ENCODE results near the gene PCNX4.

The PCNX4 gene

GRCh38 chr14:60102389-60102788, 10.7 kb downstream of the PCNX4 start:
- DNase-seq, result no peak

DNA sequence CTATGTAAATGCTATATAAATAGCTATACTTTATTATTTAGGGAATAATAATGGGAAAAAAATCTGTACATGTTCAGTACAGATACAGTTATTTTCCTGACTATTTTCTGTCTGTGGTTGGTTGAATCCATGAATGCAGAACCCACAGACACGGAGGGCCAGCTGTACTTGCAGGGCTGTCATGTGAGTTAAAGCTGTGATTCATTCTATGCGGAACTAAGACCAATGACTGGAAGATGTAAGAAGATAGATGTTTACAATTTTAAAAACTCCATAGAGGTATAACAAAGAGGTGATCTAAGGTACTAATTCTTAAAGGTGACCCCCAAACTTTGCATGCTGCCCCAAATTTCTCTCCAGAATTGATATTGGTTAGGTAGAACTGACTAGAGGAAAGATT, 14.6 kb downstream of the PCNX4 start:
- no peak for DNase-seq

DNA sequence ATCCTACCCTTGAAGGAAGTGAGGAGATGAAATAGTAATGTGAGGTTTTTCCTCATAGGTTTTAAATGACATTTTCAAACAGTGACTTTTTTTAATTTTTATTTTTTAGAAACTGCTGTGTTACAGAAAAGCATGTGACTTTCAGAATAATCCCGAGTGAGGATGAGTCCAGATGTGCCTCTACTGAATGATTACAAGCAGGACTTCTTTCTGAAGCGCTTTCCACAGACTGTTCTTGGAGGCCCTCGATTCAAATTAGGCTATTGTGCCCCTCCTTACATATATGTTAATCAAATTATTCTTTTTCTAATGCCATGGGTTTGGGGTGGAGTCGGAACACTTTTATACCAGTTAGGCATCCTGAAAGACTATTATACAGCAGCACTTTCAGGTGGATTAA, 15.8 kb downstream of the PCNX4 start:
- DNase-seq, result no peak

- DNase-seq, result no peak
Measured at GRCh38 chr14:60111732-60112131, 20.0 kb downstream of the PCNX4 start.

GRCh38 chr14:60114881-60115280, 23.2 kb downstream of the PCNX4 start:
- no peak for DNase-seq

DNA sequence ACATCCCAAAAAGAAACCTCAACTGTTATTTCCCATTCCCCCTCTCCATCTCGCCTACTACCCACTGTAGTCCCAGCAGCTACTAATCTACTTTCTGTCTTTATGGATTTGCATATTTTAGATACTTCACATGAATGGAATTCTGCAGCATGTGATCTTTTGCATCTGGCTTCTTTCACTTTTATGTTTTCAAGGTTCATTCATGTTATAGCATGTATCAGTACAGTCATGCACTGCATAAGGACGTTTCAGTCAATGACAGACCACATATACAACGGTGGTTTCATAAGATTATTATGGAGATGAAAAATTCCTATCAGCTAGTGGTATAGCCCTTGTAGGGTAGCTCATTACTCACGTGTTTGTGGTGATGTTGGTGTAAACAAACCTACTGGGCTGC, 24.5 kb downstream of the PCNX4 start:
- DNase-seq, result no peak

GRCh38 chr14:60125918-60126317, 34.2 kb downstream of the PCNX4 start:
- DNase-seq, result no peak

DNA sequence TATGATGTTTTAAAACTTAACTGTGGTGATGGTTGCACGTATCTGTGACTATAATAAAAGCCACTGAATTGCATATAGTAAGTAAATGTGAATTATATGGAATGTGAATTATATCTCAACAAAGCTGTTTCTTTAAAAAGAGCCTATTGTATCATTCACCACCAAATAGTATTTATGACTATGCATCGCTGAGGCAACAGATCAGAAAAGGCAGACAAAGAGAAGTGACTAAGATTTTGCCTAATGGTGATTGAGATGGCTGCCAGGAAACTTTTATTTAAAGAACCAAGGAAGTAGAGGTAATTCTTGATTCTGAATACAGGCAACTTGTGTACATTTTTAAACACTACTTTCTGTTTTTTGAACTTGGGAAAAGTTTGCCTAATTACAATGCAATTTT, 41.8 kb downstream of the PCNX4 start:
- DNase-seq, result no peak

GRCh38 chr14:60134702-60135101, 43.0 kb downstream of the PCNX4 start:
- no peak for DNase-seq

DNA sequence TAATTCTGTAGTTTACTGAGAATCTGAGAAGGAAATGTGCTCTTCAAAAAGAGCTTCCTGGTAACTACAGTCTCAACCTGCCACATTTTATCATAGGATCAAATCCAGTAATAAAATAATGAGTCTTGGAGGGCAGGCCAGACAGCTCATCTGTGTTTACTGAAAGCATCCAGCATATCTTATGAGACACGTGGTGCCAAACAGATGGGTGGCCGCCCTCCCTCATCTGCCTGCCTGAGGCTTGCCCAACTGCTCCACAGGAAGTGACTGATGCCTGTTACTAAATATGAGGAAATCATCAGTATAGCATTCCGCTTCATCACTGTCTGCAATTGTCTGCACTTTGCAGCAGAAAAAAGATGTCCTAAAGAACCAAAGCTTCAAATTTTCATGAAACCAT, 60.0 kb downstream of the PCNX4 start:
- peak; percentile 69 for DNase-seq

DNA sequence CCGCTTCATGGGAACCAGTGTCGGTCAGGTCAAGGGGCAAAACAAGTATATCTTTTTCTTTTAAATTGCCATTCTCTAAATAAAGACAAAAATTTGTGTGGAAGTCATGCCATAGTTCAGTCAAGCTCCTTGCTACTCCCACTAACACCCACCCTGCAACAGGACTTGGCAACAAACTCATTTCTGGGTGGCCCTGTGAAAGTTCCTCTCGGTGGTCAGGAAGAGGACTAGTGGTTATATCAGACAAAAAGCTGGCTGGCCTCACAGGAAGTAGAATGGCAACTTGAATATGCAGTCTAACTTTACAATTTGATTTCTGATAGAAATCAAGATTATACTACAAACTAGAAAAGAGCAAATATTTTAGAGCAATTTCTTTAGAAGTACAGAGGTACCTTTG, 62.3 kb downstream of the PCNX4 start:
- DNase-seq, result no peak

DNA sequence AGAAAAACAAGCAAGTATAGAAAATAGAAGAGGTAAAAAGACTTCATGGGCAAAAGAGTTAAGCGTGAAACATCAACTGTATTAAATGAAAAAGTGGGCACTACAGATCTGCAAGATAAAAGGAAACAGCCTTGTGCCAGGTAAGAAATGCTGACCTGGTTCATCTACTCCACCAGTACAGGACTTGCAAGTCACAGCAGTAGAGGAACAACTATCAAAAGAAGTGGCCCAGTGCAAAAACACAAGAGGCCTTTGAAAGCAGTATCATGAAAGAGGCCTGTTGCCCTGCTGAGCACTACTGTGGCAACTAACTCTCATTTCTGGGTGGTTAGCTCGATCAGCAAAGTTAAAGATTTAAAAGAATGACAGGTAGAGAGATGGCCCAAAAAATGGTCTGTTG, 62.9 kb downstream of the PCNX4 start:
- no peak for DNase-seq

- DNase-seq, result no peak
Measured at GRCh38 chr14:60160422-60160821, 68.7 kb downstream of the PCNX4 start.

- peak; percentile 90 for DNase-seq
Measured at GRCh38 chr14:60161196-60162107, 69.7 kb downstream of the PCNX4 start.

DNA sequence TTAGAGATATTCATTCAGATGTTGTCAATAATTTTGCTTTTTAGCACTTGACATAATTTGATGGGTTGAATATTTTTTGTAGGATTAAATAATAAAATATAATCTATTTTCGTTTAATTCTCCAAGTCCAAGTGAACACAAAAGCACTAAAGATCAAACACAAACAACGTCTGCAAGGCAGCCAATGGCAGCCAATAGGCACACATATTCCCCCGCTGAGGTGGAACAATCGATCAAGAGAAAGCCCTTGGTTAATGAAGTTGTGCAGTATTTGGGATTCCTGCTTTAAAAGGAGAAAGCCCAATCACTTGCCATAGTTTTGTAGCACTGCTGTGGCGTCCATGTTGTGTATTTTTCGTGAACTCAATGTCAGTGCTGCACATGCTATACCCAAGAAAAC, 72.0 kb downstream of the PCNX4 start:
- DNase-seq, result peak; percentile 37

GRCh38 chr14:60164404-60164711, 72.6 kb downstream of the PCNX4 start:
- DNase-seq, result no peak

- peak; percentile 62 for DNase-seq
Measured at GRCh38 chr14:60164712-60165546, 73.2 kb downstream of the PCNX4 start, which contains the start of gene DHRS7. Gene DHRS7, minus strand, starts transcription at chr14:60165398. Its CDS starts 89 bp downstream, at chr14:60165309.

- no peak for DNase-seq
Measured at GRCh38 chr14:60165547-60165876, 73.8 kb downstream of the PCNX4 start.

DNA sequence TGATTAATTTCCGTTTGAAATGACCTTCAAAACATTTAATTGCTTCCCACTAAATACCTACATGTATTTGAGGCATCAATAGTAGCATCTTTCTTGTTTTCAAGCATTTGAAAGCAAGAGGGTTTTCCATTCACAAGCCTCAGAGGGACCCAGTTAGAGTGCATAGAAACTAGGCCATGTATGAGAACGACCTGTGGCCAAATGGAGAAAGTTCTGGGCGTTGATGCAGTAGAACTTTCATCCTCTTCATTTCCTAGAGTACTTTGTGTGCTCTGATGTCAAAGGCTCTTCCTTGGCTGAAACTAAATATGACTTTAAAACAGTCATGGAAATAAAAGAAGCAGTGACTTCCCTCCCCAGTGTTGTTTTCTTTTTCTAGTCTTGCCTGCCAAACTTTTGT, 74.4 kb downstream of the PCNX4 start:
- DNase-seq, result no peak

- DNase-seq, result no peak
Measured at GRCh38 chr14:60169722-60170121, 78.0 kb downstream of the PCNX4 start.

DNA sequence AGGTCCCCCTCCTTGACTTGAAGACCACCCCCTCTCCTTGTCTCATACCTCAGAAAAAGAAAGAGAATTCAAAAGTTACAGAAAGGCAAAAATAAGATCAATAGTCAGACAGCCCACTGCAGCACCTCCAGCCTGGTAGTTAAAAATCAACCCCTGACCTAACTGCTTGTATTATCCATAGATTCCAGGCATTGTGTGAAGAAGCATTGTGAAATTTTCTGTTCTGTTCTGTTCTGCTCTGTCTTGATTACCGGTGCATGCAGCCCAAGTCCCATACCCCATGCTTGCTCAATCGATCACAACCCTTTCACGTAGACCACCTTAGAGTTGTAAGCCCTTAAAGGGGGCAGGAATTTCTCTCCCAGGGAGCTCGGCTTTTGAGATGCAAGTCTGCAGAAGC, 79.2 kb downstream of the PCNX4 start:
- no peak for DNase-seq

DNA sequence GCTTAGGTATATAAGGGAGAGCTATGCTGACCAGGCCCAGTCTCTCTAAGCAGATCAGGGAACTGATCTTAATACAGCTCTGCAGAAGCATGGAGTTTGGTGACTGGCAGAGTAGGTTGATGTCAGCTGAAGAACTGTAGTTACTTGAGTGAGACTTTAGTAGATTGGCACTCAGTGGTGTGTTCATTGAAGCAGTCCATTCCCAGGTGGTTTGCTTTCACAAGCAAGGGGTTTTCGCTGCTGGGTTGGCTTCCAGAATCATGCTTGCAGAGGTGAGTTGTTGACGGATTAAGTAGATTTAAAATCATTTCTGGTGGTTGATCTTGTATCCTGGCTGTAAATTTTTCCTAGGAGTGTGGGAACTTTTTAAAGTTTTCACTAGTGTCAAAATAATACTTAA, 80.0 kb downstream of the PCNX4 start:
- no peak for DNase-seq

DNA sequence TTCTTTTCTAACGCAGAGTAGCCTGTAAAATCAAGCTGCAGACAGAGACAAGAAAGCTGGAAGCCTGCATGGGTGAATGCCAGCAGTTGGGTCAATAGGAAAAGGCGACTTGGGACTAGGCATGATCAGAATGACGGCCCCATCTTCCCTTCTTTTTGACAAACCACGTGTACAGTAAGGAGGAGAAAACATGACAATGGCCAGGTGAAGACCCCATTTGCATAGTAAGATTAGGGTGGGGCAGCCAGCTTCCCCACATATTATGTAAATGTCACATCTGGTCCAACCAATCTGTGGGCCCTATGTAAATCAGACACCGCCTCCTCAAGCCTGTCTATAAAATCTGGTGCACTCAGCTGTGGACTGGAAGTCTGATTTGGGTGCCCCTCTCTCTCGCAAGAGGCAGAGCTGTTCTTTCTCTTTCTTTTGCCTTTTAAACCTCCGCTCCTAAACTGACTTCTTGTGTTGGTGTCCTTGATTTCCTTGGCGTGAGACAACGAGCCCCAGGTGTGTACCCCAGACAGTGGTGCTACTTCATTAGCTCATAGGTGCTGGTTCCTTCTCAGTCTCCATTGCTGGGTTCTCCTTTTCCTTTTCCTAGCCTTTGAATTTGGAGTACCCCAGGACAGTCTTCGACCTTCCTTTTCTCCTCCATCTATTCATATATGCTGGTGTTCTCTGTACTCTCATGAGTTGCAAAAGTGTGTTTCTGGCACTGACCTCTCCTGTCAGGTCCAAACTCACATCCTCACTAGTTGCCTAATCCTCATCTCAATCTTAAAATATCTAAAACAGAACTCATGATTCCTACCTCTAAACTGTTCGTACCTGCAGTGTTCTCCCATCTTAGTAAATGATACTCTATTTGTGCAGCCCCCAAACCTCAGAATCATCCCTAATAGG, 82.9 kb downstream of the PCNX4 start:
- no peak for DNase-seq
